HG03521 (cell line): Measurements from ENCODE around the gene CAPN8.
"Not testable (repeated sequence)": the region's sequence is repeated elsewhere in the genome, so short reads cannot be mapped to it uniquely, and the experiment has no call there.

Experiments used
- ATAC-seq: cut with Tn5 transposase; IDR thresholded peaks from one replicate; pipeline ENCODE4 v1.9.1; 2021; ENCODE audit warnings: mild to moderate bottlenecking, moderate library complexity; ENCODE audit not compliant: unreplicated experiment

Gene CAPN8

GRCh38 chr1:223534677-223535076 is 130.8 kb downstream of the CAPN8 start:
- ATAC-seq = no peak

DNA sequence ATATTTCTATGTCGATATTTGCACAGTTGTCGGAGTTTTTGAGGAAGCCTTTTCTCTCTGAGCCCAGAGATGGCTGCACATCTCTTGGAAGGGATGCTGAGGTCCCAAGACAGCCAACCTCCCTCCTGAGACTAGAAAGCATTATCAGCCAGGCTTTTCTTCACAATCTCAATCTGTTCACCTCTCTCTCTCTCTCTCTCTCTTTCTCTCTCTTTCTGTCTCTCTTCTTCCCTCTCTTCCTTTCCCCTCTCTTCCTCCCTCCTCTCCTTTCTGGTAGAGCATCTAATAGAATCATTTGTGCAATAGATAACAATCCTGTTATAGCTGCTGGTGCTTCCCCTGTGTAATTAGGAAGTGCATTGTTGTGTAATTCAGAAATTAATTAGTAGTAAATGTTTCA is 131.8 kb downstream of the CAPN8 start:
- ATAC-seq = no peak

- no peak for ATAC-seq
Measured at GRCh38 chr1:223531742-223532341, 133.7 kb downstream of the CAPN8 start.

DNA sequence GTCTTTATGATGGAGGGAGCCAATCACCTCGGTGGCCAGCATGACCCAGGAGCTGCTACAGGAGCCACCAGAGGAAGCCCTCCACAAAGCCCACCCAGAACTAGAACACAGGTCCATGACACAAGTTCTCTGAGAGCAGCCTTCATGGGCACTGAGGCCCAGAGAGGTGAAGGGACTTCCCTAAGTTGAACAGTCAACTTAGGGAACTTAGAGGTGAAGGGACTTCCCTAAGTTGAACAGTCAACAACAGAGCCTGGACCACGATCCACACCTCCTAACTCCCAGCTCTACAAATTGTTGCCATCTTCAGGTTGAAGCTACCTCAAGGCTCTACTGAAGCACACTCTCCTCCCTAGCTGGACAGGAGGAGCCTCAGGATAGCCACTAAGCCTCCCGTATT is 139.5 kb downstream of the CAPN8 start:
- ATAC-seq = no peak

GRCh38 chr1:223525546-223525945 is 140.0 kb downstream of the CAPN8 start:
- ATAC-seq = no peak

DNA sequence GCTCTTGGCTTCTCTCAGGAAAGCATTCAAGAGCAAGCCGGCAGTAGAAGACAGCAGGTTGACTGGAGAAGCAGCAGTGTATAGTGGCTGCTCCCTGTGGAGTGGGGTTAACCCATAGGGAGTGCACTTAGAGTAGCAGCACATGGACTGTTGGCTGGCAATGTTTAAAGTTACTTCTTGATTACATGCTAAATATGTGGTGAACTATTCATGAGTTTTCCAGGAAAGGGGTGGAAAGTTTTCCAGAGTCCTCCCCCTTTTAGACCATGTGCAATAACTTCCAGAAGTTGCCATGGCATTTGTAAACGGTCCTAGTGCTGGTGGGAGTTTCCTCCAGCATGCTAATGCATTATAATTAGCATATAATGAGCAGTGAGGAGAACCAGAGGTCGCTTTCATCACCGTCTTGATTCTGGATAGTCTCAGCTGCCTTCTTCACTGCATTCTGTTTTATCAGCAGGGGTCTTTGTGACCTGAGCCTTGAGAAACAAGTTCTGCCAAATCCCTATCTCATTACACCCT is 140.5 kb downstream of the CAPN8 start:
- no peak for ATAC-seq

DNA sequence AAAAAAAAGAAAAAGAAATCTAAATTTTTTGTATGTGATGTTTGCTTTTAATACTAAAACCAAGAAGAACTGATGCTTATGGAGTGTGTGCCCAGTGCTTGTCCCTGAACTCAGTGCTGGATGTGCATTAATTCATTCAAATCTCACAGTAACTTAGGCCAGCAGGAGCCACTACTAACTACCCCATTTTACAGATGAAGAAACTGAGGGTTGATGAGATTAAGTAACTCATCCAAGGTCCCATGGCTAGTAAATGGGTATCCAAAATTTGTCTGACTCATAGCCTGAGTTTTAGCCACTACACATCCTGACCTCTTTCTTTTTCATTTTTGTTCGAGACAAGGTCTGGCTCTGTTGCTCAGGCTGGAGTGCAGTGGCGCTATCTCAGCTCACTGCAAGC is 144.4 kb downstream of the CAPN8 start:
- no peak for ATAC-seq

GRCh38 chr1:223520200-223520599 is 145.3 kb downstream of the CAPN8 start:
- ATAC-seq = no peak

DNA sequence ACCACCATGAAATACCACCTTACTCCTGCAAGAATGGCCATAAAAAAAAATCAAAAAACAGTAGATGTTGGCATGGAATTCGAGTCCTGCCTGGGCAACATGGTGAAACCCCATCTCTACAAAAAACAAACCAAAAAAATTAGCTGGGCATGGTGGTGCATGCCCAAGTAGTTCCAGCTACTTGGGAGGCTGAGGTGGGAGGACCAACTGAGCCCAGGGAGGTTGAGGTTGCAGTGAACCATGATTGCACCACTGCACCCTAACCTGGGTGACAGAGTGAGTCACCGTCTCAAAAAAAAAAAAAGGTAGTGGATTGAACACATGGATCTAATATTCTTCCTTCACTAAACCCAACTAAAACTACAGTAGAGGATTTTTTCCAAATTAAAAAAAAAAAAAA is 146.4 kb downstream of the CAPN8 start:
- ATAC-seq = no peak

DNA sequence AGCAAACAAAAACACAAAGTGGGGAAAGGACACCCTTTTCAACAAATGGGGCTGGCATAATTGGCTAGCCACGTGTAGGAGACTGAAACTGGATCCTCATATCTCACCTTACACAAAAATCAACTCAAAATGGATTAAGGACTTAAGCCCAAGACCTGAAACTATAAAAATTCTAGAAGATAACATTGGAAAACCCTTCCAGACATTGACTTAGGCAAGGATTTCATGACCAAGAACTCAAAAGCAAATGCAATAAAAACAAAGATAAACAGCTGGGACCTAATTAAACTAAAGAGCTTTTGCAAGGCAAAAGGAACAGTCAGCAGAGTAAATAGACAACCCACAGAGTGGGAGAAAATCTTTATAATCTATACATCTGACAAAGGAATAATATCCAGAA is 146.9 kb downstream of the CAPN8 start:
- ATAC-seq = not testable (repeated sequence)

DNA sequence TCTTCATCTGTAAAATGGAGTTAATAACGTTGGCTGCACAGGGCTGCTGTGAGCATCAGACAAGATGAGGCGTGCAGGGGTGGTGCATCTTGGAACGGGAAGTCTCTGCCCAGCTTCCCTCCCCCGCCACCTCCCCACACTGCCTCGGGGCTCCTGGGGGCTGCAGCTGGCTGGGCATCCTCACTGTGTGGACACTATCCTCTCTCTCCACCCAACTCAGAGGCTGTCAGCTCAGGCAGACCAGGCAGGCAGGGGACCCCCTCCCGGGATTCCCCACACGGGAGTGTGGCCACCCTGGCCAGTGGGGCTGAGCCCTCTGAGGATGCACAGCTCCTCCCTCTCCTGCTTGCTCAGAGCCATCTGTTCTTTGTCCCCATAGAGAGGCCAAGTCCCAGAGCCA is 149.6 kb downstream of the CAPN8 start:
- no peak for ATAC-seq

- no peak for ATAC-seq
Measured at GRCh38 chr1:223515421-223515820, 150.1 kb downstream of the CAPN8 start.

GRCh38 chr1:223514644-223515043 is 150.9 kb downstream of the CAPN8 start:
- ATAC-seq = no peak

DNA sequence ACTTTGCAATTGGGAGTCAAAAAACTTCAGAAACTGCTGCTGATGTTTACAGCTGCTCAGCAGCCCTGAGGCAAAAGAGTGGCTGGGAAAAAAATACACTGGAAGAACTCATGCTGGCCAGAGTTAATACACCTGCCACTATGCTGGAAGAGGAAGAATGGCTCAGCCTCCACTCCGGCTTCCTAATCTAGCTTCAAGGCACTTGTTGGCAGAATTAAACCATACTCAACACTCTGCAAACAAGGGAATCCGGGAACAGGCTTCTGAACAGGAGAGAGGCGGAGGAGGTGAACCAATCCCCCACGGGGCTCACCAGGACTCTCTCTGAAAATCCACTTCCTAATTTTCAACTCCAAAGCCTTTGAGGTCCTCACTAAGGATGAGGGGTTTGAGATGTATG is 152.2 kb downstream of the CAPN8 start:
- ATAC-seq = no peak

- no peak for ATAC-seq
Measured at GRCh38 chr1:223512057-223512456, 153.4 kb downstream of the CAPN8 start.

- ATAC-seq = no peak
Measured at GRCh38 chr1:223508796-223509195, 156.7 kb downstream of the CAPN8 start.

- ATAC-seq = no peak
Measured at GRCh38 chr1:223504741-223505140, 160.8 kb downstream of the CAPN8 start.

DNA sequence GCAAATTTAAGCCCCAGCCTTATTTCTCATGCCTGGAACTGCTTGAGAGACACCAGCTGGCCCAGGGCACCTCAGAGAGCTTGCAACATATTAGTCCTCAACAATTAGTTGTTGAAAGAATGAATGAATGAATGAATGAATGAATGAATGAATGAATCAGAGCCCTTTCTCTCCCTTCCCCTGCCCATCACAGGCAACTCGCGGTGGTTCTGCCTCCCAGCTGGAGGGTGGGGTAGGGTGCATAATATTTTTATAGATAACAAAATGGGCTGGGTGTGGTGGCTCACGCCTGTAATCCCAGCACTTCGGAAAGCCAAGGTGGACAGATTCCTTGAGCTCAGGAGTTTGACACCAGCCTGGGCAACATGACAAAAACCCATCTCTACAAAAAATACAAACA is 162.2 kb downstream of the CAPN8 start:
- no peak for ATAC-seq

DNA sequence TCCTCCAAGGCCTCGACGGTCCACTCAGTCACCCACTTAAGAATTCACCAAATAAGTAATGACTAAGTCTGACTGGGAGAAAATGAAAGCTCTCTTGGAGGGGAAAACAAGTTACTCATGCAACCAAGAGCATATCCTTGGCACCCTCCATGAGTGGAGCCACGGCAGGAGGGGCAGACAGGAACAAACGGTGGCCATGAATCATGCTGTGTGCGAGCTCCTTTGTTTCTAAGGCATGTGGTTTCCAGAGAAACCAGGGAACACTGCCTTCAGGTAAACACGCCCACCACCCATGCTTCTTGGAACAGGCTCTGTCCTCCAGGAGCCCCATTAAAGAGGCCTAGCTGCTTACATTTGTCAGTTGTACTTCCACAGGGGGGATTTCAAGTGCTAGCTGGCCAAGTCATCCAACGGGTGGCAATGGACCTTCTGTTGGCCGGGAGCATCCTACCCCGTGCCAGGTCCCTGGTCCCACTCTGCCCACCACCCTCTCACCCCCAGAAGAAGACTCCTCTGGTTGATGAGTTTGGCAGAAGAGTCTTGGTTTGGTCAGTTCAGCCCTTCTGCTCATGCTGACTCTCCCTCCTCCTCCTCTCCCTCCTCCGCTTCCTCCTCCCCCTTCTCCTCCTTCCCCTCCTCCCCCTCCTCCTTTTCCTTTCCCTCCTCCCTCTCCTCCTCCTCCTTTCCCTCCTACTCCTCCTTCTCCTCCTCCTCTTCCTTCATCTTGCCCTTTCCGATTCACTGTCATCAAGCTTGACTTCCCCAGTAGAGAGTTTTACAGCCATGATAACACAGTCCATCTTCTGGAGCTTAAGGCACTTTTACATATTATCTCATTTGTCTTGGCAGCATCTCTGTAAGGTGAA is 164.7 kb downstream of the CAPN8 start:
- no peak for ATAC-seq

- ATAC-seq = no peak
Measured at GRCh38 chr1:223496883-223497282, 168.6 kb downstream of the CAPN8 start.

- ATAC-seq = no peak
Measured at GRCh38 chr1:223494926-223495645, 170.4 kb downstream of the CAPN8 start.

- no peak for ATAC-seq
Measured at GRCh38 chr1:223492044-223492443, 173.5 kb downstream of the CAPN8 start.
